ENCODE data around the gene B3GALNT2.
"Not testable (repeated sequence)": the region's sequence is repeated elsewhere in the genome, so short reads cannot be mapped to it uniquely, and the experiment has no call there.

Gene B3GALNT2

GRCh38 chr1:235469897-235470296 lies 34.4 kb downstream of the B3GALNT2 start:
- not testable (repeated sequence) for H3K9me3 ChIP-seq (ENCODE audit: control insufficient read depth in 1 of 2, low read length in 2 of 2); H3K4me3 ChIP-seq (ENCODE audit: low read depth in 1 of 2, low read length in 2 of 2); H3K27me3 ChIP-seq (ENCODE audit: low read depth, low read length); H3K36me3 ChIP-seq (ENCODE audit: control insufficient read depth in 1 of 2, insufficient read depth in 2 of 2, low read length in 2 of 2); H3K27ac ChIP-seq (ENCODE audit: low read length); H3K4me1 ChIP-seq (ENCODE audit: control insufficient read depth in 1 of 2, insufficient read depth in 2 of 2, low read length in 2 of 2)

DNA sequence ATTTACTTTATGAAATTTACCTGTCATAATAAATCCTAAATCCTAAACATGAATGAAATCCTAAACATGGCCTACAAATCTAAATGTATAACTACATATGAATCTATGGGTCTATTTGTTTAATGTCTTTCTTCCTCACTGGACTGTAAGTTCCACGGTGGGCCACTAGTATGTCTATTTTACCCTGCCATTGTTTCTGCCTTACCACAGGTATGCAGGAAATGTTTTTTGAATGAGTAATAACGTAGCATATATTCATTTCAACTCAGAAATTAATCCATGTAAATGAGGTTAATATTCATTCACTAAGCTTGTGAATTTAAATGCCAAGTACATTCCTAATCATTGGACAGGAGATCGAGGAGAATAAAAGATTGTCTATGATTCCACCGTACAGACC lies 35.3 kb downstream of the B3GALNT2 start:
- Histone ChIP-seq H3K4me3 (ENCODE audit: low read depth in 1 of 2, low read length in 2 of 2) (no peak overlapping the region), H3K36me3 (ENCODE audit: control insufficient read depth in 1 of 2, insufficient read depth in 2 of 2, low read length in 2 of 2) (peaks cover 6 to 12% of the 10 kb centered on the region in 2 donors), H3K27me3 (ENCODE audit: low read depth, low read length) (no peaks in the 10 kb centered on the region)

GRCh38 chr1:235468004-235468403 lies 36.2 kb downstream of the B3GALNT2 start:
- Histone ChIP-seq H3K4me3 (ENCODE audit: low read depth in 1 of 2, low read length in 2 of 2) (no peak overlapping the region), H3K36me3 (ENCODE audit: control insufficient read depth in 1 of 2, insufficient read depth in 2 of 2, low read length in 2 of 2) (peaks cover 6 to 14% of the 10 kb centered on the region in 2 donors), H3K9me3 (ENCODE audit: control insufficient read depth in 1 of 2, low read length in 2 of 2) (no peaks in the 10 kb centered on the region), H3K27me3 (ENCODE audit: low read depth, low read length) (no peaks in the 10 kb centered on the region), H3K27ac (ENCODE audit: low read length) (no peak overlapping the region), H3K4me1 (ENCODE audit: control insufficient read depth in 1 of 2, insufficient read depth in 2 of 2, low read length in 2 of 2) (no peaks in the 10 kb centered on the region)

More for the DNA sequence above, 35.3 kb downstream of the B3GALNT2 start:
- Histone ChIP-seq H3K9me3 (ENCODE audit: control insufficient read depth in 1 of 2, low read length in 2 of 2) (no peaks in the 10 kb centered on the region), H3K4me1 (ENCODE audit: control insufficient read depth in 1 of 2, insufficient read depth in 2 of 2, low read length in 2 of 2) (no peaks in the 10 kb centered on the region), H3K27ac (ENCODE audit: low read length) (no peak overlapping the region)

DNA sequence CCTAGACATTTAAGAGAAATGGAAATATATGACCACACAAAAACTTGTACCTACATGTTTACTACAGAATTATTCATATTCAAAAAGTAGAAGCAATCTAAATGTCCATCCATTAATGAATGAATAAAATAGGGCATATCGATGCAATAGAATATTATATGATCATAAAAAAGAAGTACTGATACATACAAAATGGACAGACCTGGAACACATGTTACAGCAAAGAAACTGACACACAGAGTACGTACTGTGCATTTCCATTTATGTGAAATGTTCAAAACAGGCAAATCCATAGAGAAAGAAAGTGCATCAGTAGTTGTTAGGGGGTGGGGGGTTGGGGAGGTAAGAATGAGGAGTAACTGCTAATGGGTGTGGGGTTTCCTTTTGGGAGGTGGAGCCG lies 39.2 kb downstream of the B3GALNT2 start:
- Histone ChIP-seq H3K27me3 (ENCODE audit: low read depth, low read length) (no peaks in the 10 kb centered on the region), H3K4me3 (ENCODE audit: low read depth in 1 of 2, low read length in 2 of 2) (no peak overlapping the region), H3K36me3 (ENCODE audit: control insufficient read depth in 1 of 2, insufficient read depth in 2 of 2, low read length in 2 of 2) (peaks cover 0 to 9% of the 10 kb centered on the region in 2 donors), H3K4me1 (ENCODE audit: control insufficient read depth in 1 of 2, insufficient read depth in 2 of 2, low read length in 2 of 2) (no peaks in the 10 kb centered on the region), H3K27ac (ENCODE audit: low read length) (no peak overlapping the region), H3K9me3 (ENCODE audit: control insufficient read depth in 1 of 2, low read length in 2 of 2) (no peaks in the 10 kb centered on the region)

- not testable (repeated sequence) for H3K27me3 ChIP-seq (ENCODE audit: low read depth, low read length); H3K27ac ChIP-seq (ENCODE audit: low read length); H3K9me3 ChIP-seq (ENCODE audit: control insufficient read depth in 1 of 2, low read length in 2 of 2); H3K4me1 ChIP-seq (ENCODE audit: control insufficient read depth in 1 of 2, insufficient read depth in 2 of 2, low read length in 2 of 2); H3K4me3 ChIP-seq (ENCODE audit: low read depth in 1 of 2, low read length in 2 of 2)
- peaks cover 0 to 14% of the 10 kb centered on the region in 2 donors for H3K36me3 ChIP-seq (ENCODE audit: control insufficient read depth in 1 of 2, insufficient read depth in 2 of 2, low read length in 2 of 2)
These were observed 41.4 kb downstream of the B3GALNT2 start for GRCh38 chr1:235462832-235463231.

DNA sequence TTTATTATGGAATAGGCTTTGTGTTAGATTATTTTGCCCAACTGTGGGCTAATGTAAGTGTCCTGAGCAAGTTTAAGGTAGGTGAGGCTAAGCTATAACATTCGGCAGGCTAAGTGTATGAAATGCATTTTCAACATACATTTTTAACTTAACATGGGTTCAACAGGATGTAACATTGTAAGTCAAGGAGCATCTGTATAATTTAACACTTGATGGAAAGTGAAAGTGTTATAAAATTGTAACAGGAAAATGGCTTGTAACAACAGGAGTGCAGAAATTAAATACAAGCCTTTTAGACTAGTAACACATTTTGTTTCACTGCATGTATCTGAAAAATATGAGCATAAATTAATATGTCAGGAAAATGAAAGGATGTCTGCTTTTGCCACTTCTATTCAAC lies 42.3 kb downstream of the B3GALNT2 start:
- H3K36me3 ChIP-seq (ENCODE audit: control insufficient read depth in 1 of 2, insufficient read depth in 2 of 2, low read length in 2 of 2): peaks cover 0 to 14% of the 10 kb centered on the region in 2 donors

GRCh38 chr1:235460770-235461169 lies 43.5 kb downstream of the B3GALNT2 start:
- Histone ChIP-seq H3K27ac (ENCODE audit: low read length) (no peak overlapping the region), H3K4me1 (ENCODE audit: control insufficient read depth in 1 of 2, insufficient read depth in 2 of 2, low read length in 2 of 2) (no peaks in the 10 kb centered on the region), H3K36me3 (ENCODE audit: control insufficient read depth in 1 of 2, insufficient read depth in 2 of 2, low read length in 2 of 2) (peaks cover 0 to 14% of the 10 kb centered on the region in 2 donors), H3K4me3 (ENCODE audit: low read depth in 1 of 2, low read length in 2 of 2) (no peak overlapping the region), H3K9me3 (ENCODE audit: control insufficient read depth in 1 of 2, low read length in 2 of 2) (no peaks in the 10 kb centered on the region), H3K27me3 (ENCODE audit: low read depth, low read length) (no peaks in the 10 kb centered on the region)

More for the DNA sequence above, 42.3 kb downstream of the B3GALNT2 start:
- Histone ChIP-seq H3K27ac (ENCODE audit: low read length) (no peak overlapping the region), H3K4me1 (ENCODE audit: control insufficient read depth in 1 of 2, insufficient read depth in 2 of 2, low read length in 2 of 2) (no peaks in the 10 kb centered on the region), H3K9me3 (ENCODE audit: control insufficient read depth in 1 of 2, low read length in 2 of 2) (no peaks in the 10 kb centered on the region), H3K4me3 (ENCODE audit: low read depth in 1 of 2, low read length in 2 of 2) (no peak overlapping the region), H3K27me3 (ENCODE audit: low read depth, low read length) (no peaks in the 10 kb centered on the region)

DNA sequence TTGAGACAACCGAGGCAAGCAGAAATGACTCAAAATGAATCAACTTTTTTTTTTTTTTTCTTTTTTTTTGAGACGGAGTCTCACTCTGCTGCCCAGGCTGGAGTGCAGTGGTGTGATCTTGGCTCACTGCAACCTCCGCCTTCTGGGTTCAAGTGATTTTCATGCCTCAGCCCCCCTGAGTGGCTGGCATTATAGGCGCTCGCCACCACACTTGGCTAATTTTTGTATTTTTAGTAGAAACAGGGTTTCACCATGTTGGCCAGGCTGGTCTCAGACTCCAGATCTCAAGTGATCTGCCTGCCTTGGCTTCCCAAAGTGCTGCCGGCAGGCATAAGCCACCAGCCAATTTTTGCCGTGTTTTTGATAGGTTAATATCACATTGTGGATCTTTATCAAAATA lies 46.4 kb downstream of the B3GALNT2 start:
- H3K27me3 ChIP-seq (ENCODE audit: low read depth, low read length); H3K27ac ChIP-seq (ENCODE audit: low read length); H3K4me3 ChIP-seq (ENCODE audit: low read depth in 1 of 2, low read length in 2 of 2); H3K9me3 ChIP-seq (ENCODE audit: control insufficient read depth in 1 of 2, low read length in 2 of 2); H3K4me1 ChIP-seq (ENCODE audit: control insufficient read depth in 1 of 2, insufficient read depth in 2 of 2, low read length in 2 of 2): not testable (repeated sequence)
- peaks cover 15 to 18% of the 10 kb centered on the region in 2 donors for H3K36me3 ChIP-seq (ENCODE audit: control insufficient read depth in 1 of 2, insufficient read depth in 2 of 2, low read length in 2 of 2)

DNA sequence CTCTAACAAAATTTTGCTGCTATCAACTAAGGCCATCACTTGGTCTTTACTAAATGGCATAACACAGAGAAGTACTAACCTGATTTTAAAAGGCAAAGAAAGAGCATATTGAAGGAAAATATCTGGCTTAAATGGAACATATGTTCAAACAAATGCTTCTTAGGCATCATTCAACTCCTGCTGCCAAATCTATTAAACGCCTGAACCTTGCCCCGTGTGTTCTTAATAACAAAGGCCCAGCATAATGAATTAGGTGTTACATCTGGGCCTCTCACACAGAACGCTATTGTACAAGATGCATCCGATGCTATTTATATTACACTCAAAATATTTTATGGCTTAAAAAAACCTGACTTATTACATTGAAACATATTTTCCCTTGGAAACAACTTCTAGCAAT lies 48.4 kb downstream of the B3GALNT2 start:
- Histone ChIP-seq H3K4me3 (ENCODE audit: low read depth in 1 of 2, low read length in 2 of 2) (no peak overlapping the region), H3K27me3 (ENCODE audit: low read depth, low read length) (no peaks in the 10 kb centered on the region), H3K4me1 (ENCODE audit: control insufficient read depth in 1 of 2, insufficient read depth in 2 of 2, low read length in 2 of 2) (no peaks in the 10 kb centered on the region), H3K27ac (ENCODE audit: low read length) (no peak overlapping the region), H3K9me3 (ENCODE audit: control insufficient read depth in 1 of 2, low read length in 2 of 2) (no peaks in the 10 kb centered on the region), H3K36me3 (ENCODE audit: control insufficient read depth in 1 of 2, insufficient read depth in 2 of 2, low read length in 2 of 2) (peaks cover 16 to 36% of the 10 kb centered on the region in 2 donors)

DNA sequence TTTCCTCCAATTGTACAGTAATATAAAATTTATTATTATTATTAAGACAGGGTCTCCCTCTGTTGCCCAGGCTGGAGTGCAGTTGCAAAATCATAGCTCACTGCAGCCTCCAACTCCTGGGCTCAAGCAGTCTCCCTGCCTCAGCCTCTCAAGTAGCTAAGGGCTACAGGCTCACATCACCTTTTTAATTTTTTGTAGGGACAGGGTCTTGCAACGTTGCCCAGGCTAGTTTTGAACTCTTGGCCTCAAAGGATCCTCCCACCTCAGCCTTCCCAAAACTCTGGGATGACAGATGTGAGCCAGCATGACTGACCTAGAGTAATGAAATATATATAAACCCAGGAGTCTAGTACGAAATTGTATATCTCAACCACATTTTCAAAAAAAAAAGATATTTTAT lies 49.2 kb downstream of the B3GALNT2 start:
- H3K27ac ChIP-seq (ENCODE audit: low read length): no peak overlapping the region
- H3K27me3 ChIP-seq (ENCODE audit: low read depth, low read length): no peaks in the 10 kb centered on the region
- H3K4me3 ChIP-seq (ENCODE audit: low read depth in 1 of 2, low read length in 2 of 2): no peak overlapping the region
- H3K9me3 ChIP-seq (ENCODE audit: control insufficient read depth in 1 of 2, low read length in 2 of 2): no peaks in the 10 kb centered on the region
- H3K36me3 ChIP-seq (ENCODE audit: control insufficient read depth in 1 of 2, insufficient read depth in 2 of 2, low read length in 2 of 2): peaks cover 23 to 43% of the 10 kb centered on the region in 2 donors
- no peaks in the 10 kb centered on the region for H3K4me1 ChIP-seq (ENCODE audit: control insufficient read depth in 1 of 2, insufficient read depth in 2 of 2, low read length in 2 of 2)

- H3K4me3 ChIP-seq (ENCODE audit: low read depth in 1 of 2, low read length in 2 of 2): no peak overlapping the region
- H3K36me3 ChIP-seq (ENCODE audit: control insufficient read depth in 1 of 2, insufficient read depth in 2 of 2, low read length in 2 of 2): peaks cover 32 to 50% of the 10 kb centered on the region in 2 donors
- no peaks in the 10 kb centered on the region for H3K4me1 ChIP-seq (ENCODE audit: control insufficient read depth in 1 of 2, insufficient read depth in 2 of 2, low read length in 2 of 2)
- H3K27ac ChIP-seq (ENCODE audit: low read length): no peak overlapping the region
- no peaks in the 10 kb centered on the region for H3K27me3 ChIP-seq (ENCODE audit: low read depth, low read length)
- no peaks in the 10 kb centered on the region for H3K9me3 ChIP-seq (ENCODE audit: control insufficient read depth in 1 of 2, low read length in 2 of 2)
These were observed 50.2 kb downstream of the B3GALNT2 start for GRCh38 chr1:235454021-235454420.

DNA sequence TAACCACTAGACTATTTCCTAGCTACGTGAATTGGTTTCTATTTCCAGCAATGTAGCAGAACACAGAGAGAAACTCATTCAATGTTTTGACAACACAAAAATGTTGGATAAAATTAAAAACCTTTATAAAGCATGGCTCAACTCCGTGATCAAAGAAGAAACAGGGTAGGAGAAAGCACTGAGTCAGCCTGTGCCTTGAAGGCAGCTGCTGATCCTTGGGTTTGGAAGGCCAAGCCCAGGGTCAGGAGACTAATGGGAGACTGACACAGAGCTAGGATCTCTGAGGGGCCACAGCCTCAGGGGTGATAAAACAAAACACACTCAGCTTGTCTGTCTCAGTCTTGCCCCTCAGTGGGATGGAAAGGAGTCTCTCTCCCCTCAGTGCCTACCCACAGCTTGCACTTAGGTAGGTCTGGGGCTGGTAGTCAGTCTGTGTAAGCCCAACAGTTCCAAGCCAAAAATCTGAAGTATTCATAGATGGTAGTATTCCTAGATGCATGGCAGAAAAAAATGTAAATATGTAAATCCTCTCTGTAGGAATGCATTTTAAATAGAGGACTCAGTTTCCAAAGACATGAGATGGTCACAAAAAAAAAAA lies 53.3 kb downstream of the B3GALNT2 start:
- Histone ChIP-seq H3K36me3 (ENCODE audit: control insufficient read depth in 1 of 2, insufficient read depth in 2 of 2, low read length in 2 of 2) (peaks cover 48 to 68% of the 10 kb centered on the region in 2 donors), H3K27ac (ENCODE audit: low read length) (no peak overlapping the region), H3K27me3 (ENCODE audit: low read depth, low read length) (no peaks in the 10 kb centered on the region), H3K9me3 (ENCODE audit: control insufficient read depth in 1 of 2, low read length in 2 of 2) (no peaks in the 10 kb centered on the region), H3K4me3 (ENCODE audit: low read depth in 1 of 2, low read length in 2 of 2) (no peak overlapping the region), H3K4me1 (ENCODE audit: control insufficient read depth in 1 of 2, insufficient read depth in 2 of 2, low read length in 2 of 2) (no peaks in the 10 kb centered on the region)

Measured in muscle layer of duodenum (tissue), 2 donors.